Endothelial cell of umbilical vein (primary cell): ENCODE measurements around the gene OR10A3. TPM values are rescaled to one million over a fixed set of nuclear protein-coding genes. Genes with fewer than 3 reads are reported as not detected.

Experiments
- BruUV-seq: library from RNA; stranded (reverse); fragments of 400-500 nt; replicated peaks from 2 replicates; lab custom pipeline; 2021; lab: Mats Ljungman, UMichigan
- CTCF ChIA-PET: fragments of 300-600, 350-600 bp; sonication (Branson Sonifier 250); formaldehyde crosslinking; loops from one replicate; lab custom pipeline; 2021; ENCODE audit warnings: antibody characterized with exemption, inconsistent platforms; lab: Charles Lee
- POLR2A ChIA-PET: fragments of 300-600, 350-600 bp; sonication (Branson Sonifier 250); formaldehyde crosslinking; loops from one replicate; lab custom pipeline; 2021; ENCODE audit warnings: antibody characterized with exemption, inconsistent platforms; lab: Charles Lee
- DNase-seq: peaks from one replicate; pipeline ENCODE4 v3.0.0-alpha.2; 2011; ENCODE audit warnings: low read depth, low spot score
- FAIRE-seq: peaks from 2 replicates; lab custom pipeline; 2011; peaks lifted over from hg19 to GRCh38; lab: Jason Lieb, UNC
- H2AFZ ChIP-seq: 2 replicates; pipeline ENCODE4 v1.6.0; 2012; ENCODE audit warnings: low read depth, low read length, control low read depth, inconsistent platforms
- H3K27ac ChIP-seq: 2 replicates; pipeline ENCODE4 v1.5.1; 2011; ENCODE audit warnings: low read depth, mild to moderate bottlenecking, control low read depth, low read length, moderate library complexity; ENCODE audit not compliant: insufficient read depth
- H3K27me3 ChIP-seq, 2 experiments: 2 replicates each; pipeline versions ENCODE4 v1.6.0 to v1.6.1; 2011; ENCODE audit warnings: low read length in 2 of 2, mixed read lengths in 1 of 2; ENCODE audit not compliant: control insufficient read depth in 2 of 2, insufficient read depth in 2 of 2
- H3K36me3 ChIP-seq, 2 experiments: 2 replicates in 1 of 2; 3 replicates in 1 of 2; pipeline ENCODE4 v1.5.1; 2011; ENCODE audit warnings: low read length in 2 of 2, mild to moderate bottlenecking in 1 of 2, moderate library complexity in 1 of 2; ENCODE audit not compliant: control insufficient read depth in 2 of 2, insufficient read depth in 2 of 2; ENCODE audit errors: extremely low read depth in 1 of 2
- H3K4me1 ChIP-seq: 3 replicates; pipeline ENCODE4 v1.5.1; 2011; ENCODE audit warnings: mild to moderate bottlenecking, low read length; ENCODE audit not compliant: control insufficient read depth, insufficient read depth; ENCODE audit errors: extremely low read depth
- H3K4me2 ChIP-seq: 2 replicates; pipeline ENCODE4 v1.6.1; 2011; ENCODE audit warnings: low read length, control low read depth, mixed read lengths; ENCODE audit not compliant: insufficient read depth
- H3K4me3 ChIP-seq, 3 experiments: fragments of 200-600 bp in 1 of 3; sonication (generic), shearing (Covaris generic) in 1 of 3; replicated peaks in 1 of 3; 2 replicates each; pipeline ENCODE4 v1.5.1; 2011 to 2016; ENCODE audit warnings: control low read depth in 3 of 3, low read length in 3 of 3, mild to moderate bottlenecking in 2 of 3, inconsistent platforms in 1 of 3, low read depth in 1 of 3, moderate library complexity in 1 of 3; ENCODE audit not compliant: insufficient read depth in 1 of 3
- H3K79me2 ChIP-seq: 2 replicates; pipeline ENCODE4 v1.6.0; 2012; ENCODE audit warnings: low read length, inconsistent platforms; ENCODE audit not compliant: control insufficient read depth, insufficient read depth
- H3K9ac ChIP-seq: replicated peaks from 2 replicates; pipeline ENCODE3; 2011; ENCODE audit warnings: low read length, control low read depth; ENCODE audit not compliant: insufficient read depth; ENCODE audit errors: extremely low read depth
- H3K9me1 ChIP-seq: replicated peaks from 3 replicates; pipeline ENCODE4 v1.6.0; 2011; ENCODE audit warnings: mild to moderate bottlenecking, low read length; ENCODE audit not compliant: control insufficient read depth, insufficient read depth; ENCODE audit errors: extremely low read depth
- H3K9me3 ChIP-seq: replicated peaks from 2 replicates; pipeline ENCODE4 v1.5.1; 2012; ENCODE audit warnings: low read length, inconsistent platforms; ENCODE audit not compliant: control insufficient read depth, insufficient read depth
- H4K20me1 ChIP-seq: replicated peaks from 2 replicates; pipeline ENCODE3; 2011; ENCODE audit warnings: mild to moderate bottlenecking, low read length; ENCODE audit not compliant: control insufficient read depth, insufficient read depth; ENCODE audit errors: extremely low read depth
- CTCF ChIP-seq, 2 donors: IDR thresholded peaks; 1 replicate in 1 of 2; 2 replicates in 1 of 2; pipeline ENCODE4 v1.5.1; 2011; ENCODE audit warnings: low read length in 2 of 2, mild to moderate bottlenecking in 2 of 2, moderate library complexity in 2 of 2, control low read depth in 1 of 2, inconsistent platforms in 1 of 2, low read depth in 1 of 2; ENCODE audit not compliant: insufficient read depth in 1 of 2; ENCODE audit errors: extremely low read depth in 1 of 2
- EZH2 ChIP-seq: IDR thresholded peaks from 2 replicates; pipeline ENCODE4 v1.6.1; 2012; ENCODE audit warnings: borderline replicate concordance, low read depth, mild to moderate bottlenecking, moderate library complexity, low read length, inconsistent platforms; ENCODE audit not compliant: severe bottlenecking
- FOS ChIP-seq: IDR thresholded peaks from 2 replicates; pipeline ENCODE4 v1.6.1; 2011; ENCODE audit warnings: mild to moderate bottlenecking, low read length, moderate library complexity, borderline replicate concordance; ENCODE audit not compliant: insufficient read depth
- GATA2 ChIP-seq: IDR thresholded peaks from 2 replicates; pipeline ENCODE4 v1.7.0; 2011; ENCODE audit warnings: low read depth, mild to moderate bottlenecking, moderate library complexity, mixed read lengths, low read length; ENCODE audit not compliant: insufficient read length, insufficient read depth
- JUN ChIP-seq: IDR thresholded peaks from 2 replicates; pipeline ENCODE4 v1.6.1; 2011; ENCODE audit warnings: borderline replicate concordance, low read depth; ENCODE audit not compliant: insufficient read length, insufficient read depth
- MAX ChIP-seq: IDR thresholded peaks from 2 replicates; pipeline ENCODE4 v1.6.1; 2011; ENCODE audit not compliant: insufficient read depth, insufficient read length
- MYC ChIP-seq: IDR thresholded peaks from one replicate; pipeline ENCODE4 v1.6.1; 2011; ENCODE audit warnings: mild to moderate bottlenecking, low read depth, low read length
- POLR2A ChIP-seq: IDR thresholded peaks from 2 replicates; pipeline ENCODE4 v1.6.1; 2012; ENCODE audit warnings: low read depth, mild to moderate bottlenecking, control low read depth, low read length
- POLR2AphosphoS5 ChIP-seq: IDR thresholded peaks from 2 replicates; pipeline ENCODE4 v1.6.1; 2012; ENCODE audit warnings: low read depth, mild to moderate bottlenecking, control low read depth, low read length, moderate library complexity; ENCODE audit not compliant: insufficient read depth
- dilution Hi-C: fragments of 300-500 bp; cut with MboI; formaldehyde crosslinking; loops from one replicate; pipeline ENCODE4 v1.15.0; 2019; ENCODE audit warnings: low sequenced_read_pairs; ENCODE audit not compliant: extremely low pct_ligation_motif_present
- intact Hi-C: fragments of 100-400 bp; cut with micrococcal nuclease; formaldehyde crosslinking; loops from one replicate; pipeline ENCODE4 v1.10.0; 2022
- polyA plus RNA-seq, 4 experiments: library from polyadenylated mRNA; depleted of rRNA in 3 of 4; stranded (reverse) in 3 of 4; unstranded in 1 of 4; fragments of >200 nt; gene quantifications; 2 replicates each; pipeline versions ENCODE4 v1.2.1 to v1.2.3, GENCODE V29; 2011 to 2012; ENCODE audit warnings: missing spikeins in 1 of 4
- total RNA-seq: library from RNA; stranded (reverse); gene quantifications from 2 replicates; pipeline ENCODE4 v1.2.3, GENCODE V29; 2021

Gene OR10A3
- total and polyA plus RNA-seq, 2 donors (not counting 3 experiments of a cell fraction or from before 2014, with no cell fraction given), result not detected

DNA sequence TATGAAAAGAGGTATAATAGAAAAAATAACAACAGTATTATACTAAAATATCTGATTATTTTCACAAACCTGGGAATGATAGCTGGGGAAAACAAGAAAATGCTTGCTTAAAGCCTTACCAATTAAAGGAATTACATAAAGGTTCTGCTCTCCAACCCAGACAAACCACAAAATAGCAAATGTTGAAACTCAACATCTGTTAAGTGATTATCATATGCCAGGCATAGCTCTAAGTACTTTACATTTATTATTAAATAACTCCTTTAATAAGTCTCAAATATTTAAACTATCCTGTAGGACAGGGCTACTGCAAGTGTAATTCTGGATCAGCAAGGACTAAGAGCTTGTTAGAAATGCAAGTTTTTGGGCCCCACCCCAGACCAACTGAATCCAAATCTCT, 30.5 kb downstream of the OR10A3 start:
- Histone ChIP-seq H3K9me1 (no peaks in the 10 kb centered on the region), H3K4me1 (no peaks in the 10 kb centered on the region), H3K27ac (no peak overlapping the region), H4K20me1 (no peaks in the 10 kb centered on the region), H3K9me3 (no peaks in the 10 kb centered on the region), H3K9ac (no peak overlapping the region), H3K27me3 (peaks cover 0 to 4% of the 10 kb centered on the region in 2 experiments), H3K4me3 (no peak overlapping the region), H3K79me2 (no peaks in the 10 kb centered on the region), H3K4me2 (no peak overlapping the region), H3K36me3 (no peaks in the 10 kb centered on the region), H2AFZ (no peak overlapping the region)
- no peak for FAIRE-seq
- intact Hi-C loops, result no loop called here
- DNase-seq, result no peak
- TF ChIP-seq MAX (no peak), CTCF (IDR thresholded peaks at IDR 0.05; ENCODE audit: extremely low read depth in 1 of 2, insufficient read depth in 1 of 2, low read depth in 1 of 2, low read length in 2 of 2) (no peak), POLR2A (no peak), POLR2AphosphoS5 (no peak), FOS (no peak), MYC (no peak), EZH2 (no peak), GATA2 (no peak), JUN (no peak)
- ChIA-PET POLR2A (no interaction called here), CTCF (interaction anchor here (1.4 kb wide), 1 partner anchor 75 kb away, joined by 3 read pairs; no protein-coding TSS in a partner anchor)
- dilution Hi-C loops, result no loop called here
- no TSS peak for BruUV-seq
